ENCODE data around the gene CAV2.

Gene CAV2

GRCh38 chr7:116547347-116547746, 47.8 kb downstream of the CAV2 start:
- no peak for TF ChIP-seq EP300 (IDR thresholded peaks at IDR 0.05; ENCODE audit: borderline replicate concordance)
- no peak for TF ChIP-seq REST (IDR thresholded peaks at IDR 0.05; ENCODE audit: low read depth)
- TF ChIP-seq FOXM1 (IDR thresholded peaks at IDR 0.05; ENCODE audit: borderline replicate concordance, low read depth), result no peak
- TF ChIP-seq USF1 (IDR thresholded peaks at IDR 0.05), result no peak
- TF ChIP-seq MAX (IDR thresholded peaks at IDR 0.05), result no peak
- TF ChIP-seq CEBPB (IDR thresholded peaks at IDR 0.05), result no peak
- TF ChIP-seq CREB1 (IDR thresholded peaks at IDR 0.05; ENCODE audit: low read depth), result no peak
- TF ChIP-seq YY1 (IDR thresholded peaks at IDR 0.05; ENCODE audit: low read depth), result no peak
- TF ChIP-seq TCF12 (IDR thresholded peaks at IDR 0.05; ENCODE audit: low read depth), result no peak
- TF ChIP-seq ZBTB7A (IDR thresholded peaks at IDR 0.05; ENCODE audit: low read depth), result no peak
- TF ChIP-seq TAF1 (IDR thresholded peaks at IDR 0.05; ENCODE audit: low read depth), result no peak
- no peak for TF ChIP-seq TEAD4 (IDR thresholded peaks at IDR 0.05)
- TF ChIP-seq EGR1 (IDR thresholded peaks at IDR 0.05), result no peak
- no peak for TF ChIP-seq RAD21 (IDR thresholded peaks at IDR 0.05; ENCODE audit: low read depth)
- no peak for TF ChIP-seq NFIC (IDR thresholded peaks at IDR 0.05)

GRCh38 chr7:116548506-116548905, 49.0 kb downstream of the CAV2 start:
- TF ChIP-seq YY1 (IDR thresholded peaks at IDR 0.05; ENCODE audit: low read depth) (no peak), NFIC (IDR thresholded peaks at IDR 0.05) (no peak), ZBTB7A (IDR thresholded peaks at IDR 0.05; ENCODE audit: low read depth) (no peak), CREB1 (IDR thresholded peaks at IDR 0.05; ENCODE audit: low read depth) (no peak), USF1 (IDR thresholded peaks at IDR 0.05) (no peak), TCF12 (IDR thresholded peaks at IDR 0.05; ENCODE audit: low read depth) (no peak), MAX (IDR thresholded peaks at IDR 0.05) (no peak), REST (IDR thresholded peaks at IDR 0.05; ENCODE audit: low read depth) (no peak), EP300 (IDR thresholded peaks at IDR 0.05; ENCODE audit: borderline replicate concordance) (no peak), FOXM1 (IDR thresholded peaks at IDR 0.05; ENCODE audit: borderline replicate concordance, low read depth) (no peak), EGR1 (IDR thresholded peaks at IDR 0.05) (no peak), CEBPB (IDR thresholded peaks at IDR 0.05) (no peak)

- TF ChIP-seq TCF12 (IDR thresholded peaks at IDR 0.05; ENCODE audit: low read depth) (no peak), RAD21 (IDR thresholded peaks at IDR 0.05; ENCODE audit: low read depth) (no peak), TAF1 (IDR thresholded peaks at IDR 0.05; ENCODE audit: low read depth) (no peak), CEBPB (IDR thresholded peaks at IDR 0.05) (no peak), NFIC (IDR thresholded peaks at IDR 0.05) (no peak), MAX (IDR thresholded peaks at IDR 0.05) (no peak), CREB1 (IDR thresholded peaks at IDR 0.05; ENCODE audit: low read depth) (no peak), TEAD4 (IDR thresholded peaks at IDR 0.05) (no peak), EGR1 (IDR thresholded peaks at IDR 0.05) (no peak), FOXM1 (IDR thresholded peaks at IDR 0.05; ENCODE audit: borderline replicate concordance, low read depth) (no peak), YY1 (IDR thresholded peaks at IDR 0.05; ENCODE audit: low read depth) (no peak), EP300 (IDR thresholded peaks at IDR 0.05; ENCODE audit: borderline replicate concordance) (no peak), REST (IDR thresholded peaks at IDR 0.05; ENCODE audit: low read depth) (no peak)
Observed at GRCh38 chr7:116549370-116549769, 49.8 kb downstream of the CAV2 start.

- TF ChIP-seq FOXM1 (IDR thresholded peaks at IDR 0.05; ENCODE audit: borderline replicate concordance, low read depth), result no peak
- no peak for TF ChIP-seq YY1 (IDR thresholded peaks at IDR 0.05; ENCODE audit: low read depth)
Observed at GRCh38 chr7:116551692-116552091, 52.2 kb downstream of the CAV2 start.

Measured in Ishikawa (cell line).